IMR-90 (cell line): Measurements from ENCODE around the gene KRTAP2-1. TPM values are rescaled to one million over a fixed set of nuclear protein-coding genes. Genes with fewer than 3 reads are reported as not detected.

Source experiments
- ATAC-seq: fragments of 200-7000 bp; cut with Tn5 transposase; 2 replicates; pipeline ENCODE4 v1.9.1; 2020; ENCODE audit warnings: low read depth, mild to moderate bottlenecking, moderate library complexity
- BruUV-seq: library from RNA; stranded (reverse); fragments of 400-500 nt; replicated peaks from 2 replicates; lab custom pipeline; 2021; lab: Mats Ljungman, UMichigan
- CTCF ChIA-PET: fragments of 300-600 bp; formaldehyde crosslinking; extraction: SDS; loops from one replicate; lab custom pipeline; 2021; ENCODE audit warnings: antibody characterized with exemption; lab: Yijun Ruan, JAX
- POLR2A ChIA-PET: fragments of 300-600 bp; sonication (Branson Sonifier 250); formaldehyde crosslinking; loops from one replicate; lab custom pipeline; 2022; ENCODE audit warnings: antibody characterized with exemption; ENCODE audit not compliant: unreplicated experiment; lab: Charles Lee
- DNase-seq: peaks from one replicate; pipeline ENCODE4 v3.0.0; 2013
- H2AFZ ChIP-seq: replicated peaks from 2 replicates; pipeline ENCODE3; 2013; ENCODE audit warnings: low read length, mild to moderate bottlenecking; ENCODE audit not compliant: poor library complexity
- H2AK5ac ChIP-seq: 2 replicates; pipeline ENCODE4 v1.6.1; 2013; ENCODE audit warnings: low read depth, low read length, inconsistent platforms
- H2AK9ac ChIP-seq: replicated peaks from 2 replicates; pipeline ENCODE3; 2013; ENCODE audit warnings: mild to moderate bottlenecking, low read depth, low read length, moderate library complexity; ENCODE audit not compliant: poor library complexity
- H2BK120ac ChIP-seq: 2 replicates; pipeline ENCODE4 v1.6.1; 2013; ENCODE audit warnings: low read depth, low read length, inconsistent platforms
- H2BK15ac ChIP-seq: 3 replicates; pipeline ENCODE4 v1.6.1; 2013; ENCODE audit warnings: low read depth, low read length, inconsistent platforms
- H2BK20ac ChIP-seq: 2 replicates; pipeline ENCODE4 v1.6.1; 2013; ENCODE audit warnings: low read depth, mild to moderate bottlenecking, inconsistent platforms, low read length, moderate library complexity
- H2BK5ac ChIP-seq: 2 replicates; pipeline ENCODE4 v1.6.1; 2013; ENCODE audit warnings: mild to moderate bottlenecking, low read depth, low read length, inconsistent platforms; ENCODE audit not compliant: poor library complexity, severe bottlenecking
- H3K14ac ChIP-seq: replicated peaks from 2 replicates; pipeline ENCODE4 v1.6.1; 2013; ENCODE audit warnings: low read depth, low read length, inconsistent platforms
- H3K18ac ChIP-seq: 2 replicates; pipeline ENCODE4 v1.6.1; 2013; ENCODE audit warnings: low read depth, low read length, control low read depth
- H3K23ac ChIP-seq: 2 replicates; pipeline ENCODE4 v1.6.1; 2013; ENCODE audit warnings: low read depth, low read length, inconsistent platforms
- H3K27ac ChIP-seq: 2 replicates; pipeline ENCODE4 v1.5.1; 2013; ENCODE audit warnings: mild to moderate bottlenecking, control low read depth, low read length; ENCODE audit not compliant: insufficient read depth
- H3K27me3 ChIP-seq: 2 replicates; pipeline ENCODE4 v1.6.1; 2013; ENCODE audit warnings: low read length; ENCODE audit not compliant: control insufficient read depth, insufficient read depth
- H3K36me3 ChIP-seq: 2 replicates; pipeline ENCODE4 v1.6.1; 2013; ENCODE audit warnings: low read length, mixed read lengths; ENCODE audit not compliant: control insufficient read depth, insufficient read depth
- H3K4ac ChIP-seq: 2 replicates; pipeline ENCODE4 v1.6.1; 2013; ENCODE audit warnings: low read depth, low read length, inconsistent platforms
- H3K4me1 ChIP-seq: 2 replicates; pipeline ENCODE4 v1.6.1; 2013; ENCODE audit warnings: low read length, mixed read lengths; ENCODE audit not compliant: control insufficient read depth, insufficient read depth
- H3K4me2 ChIP-seq: 2 replicates; pipeline ENCODE4 v1.6.1; 2013; ENCODE audit warnings: low read depth, mild to moderate bottlenecking, control low read depth, low read length, moderate library complexity
- H3K4me3 ChIP-seq: 2 replicates; pipeline ENCODE4 v1.5.1; 2013; ENCODE audit warnings: low read depth, mild to moderate bottlenecking, control low read depth, low read length, moderate library complexity; ENCODE audit not compliant: insufficient read depth
- H3K56ac ChIP-seq: 2 replicates; pipeline ENCODE4 v1.6.1; 2013; ENCODE audit warnings: low read length, inconsistent platforms; ENCODE audit not compliant: insufficient read depth; ENCODE audit errors: extremely low read depth
- H3K79me1 ChIP-seq, 2 experiments: 2 replicates each; pipeline ENCODE4 v1.6.1; 2013; ENCODE audit warnings: low read length in 2 of 2, inconsistent platforms in 1 of 2, low read depth in 1 of 2
- H3K9ac ChIP-seq: 2 replicates; pipeline ENCODE4 v1.6.1; 2013; ENCODE audit warnings: low read depth, low read length, control low read depth
- H3K9me1 ChIP-seq: 2 replicates; pipeline ENCODE4 v1.6.1; 2013; ENCODE audit warnings: low read length, inconsistent platforms; ENCODE audit not compliant: insufficient read depth
- H3K9me3 ChIP-seq: 2 replicates; pipeline ENCODE4 v1.6.1; 2013; ENCODE audit warnings: low read length; ENCODE audit not compliant: control insufficient read depth, insufficient read depth
- H4K20me1 ChIP-seq: 2 replicates; pipeline ENCODE4 v1.6.1; 2013; ENCODE audit warnings: low read length, inconsistent platforms; ENCODE audit not compliant: insufficient read depth
- H4K5ac ChIP-seq: 2 replicates; pipeline ENCODE4 v1.6.1; 2013; ENCODE audit warnings: mild to moderate bottlenecking, low read depth, low read length, control low read depth
- H4K8ac ChIP-seq, 2 experiments: 2 replicates each; pipeline ENCODE4 v1.6.1; 2013; ENCODE audit warnings: low read depth in 2 of 2, low read length in 2 of 2, control low read depth in 1 of 2, inconsistent platforms in 1 of 2
- H4K91ac ChIP-seq: 2 replicates; pipeline ENCODE4 v1.6.1; 2013; ENCODE audit warnings: low read depth, low read length, inconsistent platforms; ENCODE audit not compliant: insufficient read depth
- BHLHE40 ChIP-seq: fragments of 150-350 bp; IDR thresholded peaks from 2 replicates; pipeline ENCODE4 v1.6.1; 2016; ENCODE audit warnings: mild to moderate bottlenecking, low read depth, low read length
- CHD1 ChIP-seq: IDR thresholded peaks from 2 replicates; pipeline ENCODE4 v1.6.1; 2012; ENCODE audit warnings: low read depth, low read length, improper control_type of control experiment
- FOS ChIP-seq: fragments of 150-350 bp; IDR thresholded peaks from 2 replicates; pipeline ENCODE4 v1.6.1; 2016; ENCODE audit warnings: low read depth, low read length
- MAZ ChIP-seq: IDR thresholded peaks from 2 replicates; pipeline ENCODE4 v1.6.1; 2012; ENCODE audit warnings: low read depth, mild to moderate bottlenecking, low read length, improper control_type of control experiment, moderate library complexity, borderline replicate concordance
- MXI1 ChIP-seq: IDR thresholded peaks from 2 replicates; pipeline ENCODE4 v1.6.1; 2012; ENCODE audit warnings: low read depth, mild to moderate bottlenecking, low read length, moderate library complexity, borderline replicate concordance
- POLR2A ChIP-seq: IDR thresholded peaks from 2 replicates; pipeline ENCODE4 v1.6.1; 2012; ENCODE audit warnings: mild to moderate bottlenecking, low read depth, low read length
- RAD21 ChIP-seq: IDR thresholded peaks from 2 replicates; pipeline ENCODE4 v1.6.1; 2012; ENCODE audit warnings: low read length, improper control_type of control experiment
- SMC3 ChIP-seq: fragments of 150-350 bp; IDR thresholded peaks from 2 replicates; pipeline ENCODE4 v1.6.1; 2016; ENCODE audit warnings: low read depth, mild to moderate bottlenecking, antibody characterized with exemption, low read length, moderate library complexity
- WGBS, 2 experiments: methylation state at CpG; one replicate each; pipeline versions ENCODE4 v1.1.5 to v1.1.7; 2013; ENCODE audit warnings: missing lambda C conversion rate in 2 of 2; ENCODE audit not compliant: insufficient read length in 1 of 2; ENCODE audit errors: extremely low coverage in 2 of 2; 5-methylcytosine and 5-hydroxymethylcytosine counted together
- dilution Hi-C: fragments of 300-500 bp; cut with HindIII; formaldehyde crosslinking; loops from one replicate; pipeline ENCODE4 v1.14.3; 2018; ENCODE audit warnings: low sequenced_read_pairs; ENCODE audit not compliant: unreplicated experiment
- in situ Hi-C: fragments of 300-500 bp; cut with MboI; formaldehyde crosslinking; loops from 3 replicates; pipeline ENCODE4 v1.14.3; 2019; ENCODE audit warnings: low sequenced_read_pairs, inconsistent platforms, mixed read lengths
- intact Hi-C: fragments of 100-400 bp; cut with micrococcal nuclease; formaldehyde crosslinking; loops from 2 replicates; pipeline ENCODE4 v1.10.0; 2022
- polyA plus RNA-seq, 3 experiments: library from polyadenylated mRNA; depleted of rRNA; stranded (reverse); fragments of >200 nt; gene quantifications; 2 replicates each; pipeline ENCODE4 v1.2.3, GENCODE V29; 2012; ENCODE audit warnings: low replicate concordance in 1 of 3
- total RNA-seq: library from RNA; depleted of rRNA; stranded (reverse); fragments of >200 nt; gene quantifications from 2 replicates; pipeline ENCODE4 v1.2.3, GENCODE V29; 2012
- TF ChIP-seq, protein P1 (sequence below): fragments of 150-350 bp; IDR thresholded peaks from 2 replicates; pipeline ENCODE4 v1.6.1; 2017; ENCODE audit warnings: mild to moderate bottlenecking, antibody characterized with exemption, low read length, low read depth

KRTAP2-1 gene
- total and polyA plus RNA-seq, 2 of the 4 experiments (the other 2 are of a cell fraction): not detected

GRCh38 chr17:41064301-41064700 lies 17.2 kb upstream of the KRTAP2-1 start:
- Histone ChIP-seq H3K18ac (peak overlapping the region; percentile 75; the same call in 1 of the 2 replicates), H2AK5ac (peak overlapping the region; percentile 91; the same call in 1 of the 2 replicates), H3K79me1 (no peaks in the 10 kb centered on the region), H3K9me3 (no peaks in the 10 kb centered on the region), H3K4me3 (no peak overlapping the region), H3K27ac (no peak overlapping the region), H2BK15ac (peak overlapping the region; percentile 95; the same call in 2 of the 3 replicates), H4K91ac (peak overlapping the region; percentile 83), H4K5ac (peak overlapping the region; percentile 67; the same call in 1 of the 2 replicates), H3K4me2 (no peak overlapping the region), H3K4me1 (peaks cover 16% of the 10 kb centered on the region), H3K56ac (no peak overlapping the region), H3K4ac (peak overlapping the region; percentile 94), H3K23ac (no peak overlapping the region), H3K14ac (peak overlapping the region; percentile 88), H3K9ac (no peak overlapping the region), H2BK120ac (peak overlapping the region; percentile 97), H2AK9ac (no peak overlapping the region), H3K27me3 (no peaks in the 10 kb centered on the region), H3K9me1 (peaks cover 7% of the 10 kb centered on the region), H2AFZ (no peak overlapping the region), H4K8ac (peak overlapping the region; percentile 71 to 86), H3K36me3 (no peaks in the 10 kb centered on the region), H2BK5ac (peak overlapping the region; percentile 98), H4K20me1 (no peaks in the 10 kb centered on the region), H2BK20ac (peak overlapping the region; percentile 98)
- ATAC-seq (no peak), DNase-seq (no peak)
- no CpG with 5 or more reads among the region's 1 CpG for WGBS, 2 experiments
- intact Hi-C loops: loop anchor here (5.0 kb wide), 3 partner anchors 258 to 583 kb away; no protein-coding TSS in a partner anchor
- TF ChIP-seq RAD21 (no peak), SMC3 (no peak), POLR2A (no peak), MXI1 (no peak), BHLHE40 (no peak), MAZ (no peak), FOS (no peak), CHD1 (no peak)
- TF ChIP-seq, protein P1, sequence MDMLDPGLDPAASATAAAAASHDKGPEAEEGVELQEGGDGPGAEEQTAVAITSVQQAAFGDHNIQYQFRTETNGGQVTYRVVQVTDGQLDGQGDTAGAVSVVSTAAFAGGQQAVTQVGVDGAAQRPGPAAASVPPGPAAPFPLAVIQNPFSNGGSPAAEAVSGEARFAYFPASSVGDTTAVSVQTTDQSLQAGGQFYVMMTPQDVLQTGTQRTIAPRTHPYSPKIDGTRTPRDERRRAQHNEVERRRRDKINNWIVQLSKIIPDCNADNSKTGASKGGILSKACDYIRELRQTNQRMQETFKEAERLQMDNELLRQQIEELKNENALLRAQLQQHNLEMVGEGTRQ: no peak
- CTCF ChIA-PET: no interaction called here
- POLR2A ChIA-PET: no interaction called here
- in situ Hi-C loops: no loop called here
- BruUV-seq: no TSS peak
- dilution Hi-C loops: no loop called here
